LNCaP clone FGC (cell line): ENCODE results near the gene YDJC.

Experiments
- DNase-seq: peaks from one replicate; pipeline ENCODE4 v3.0.0-alpha.2; 2011; ENCODE audit warnings: low read depth
- H3K4me3 ChIP-seq: 2 replicates; pipeline ENCODE4 v1.5.1; 2011; ENCODE audit warnings: mild to moderate bottlenecking, low read depth, low read length, control low read depth
- CTCF ChIP-seq: IDR thresholded peaks from 2 replicates; pipeline ENCODE4 v1.5.1; 2012; ENCODE audit warnings: mild to moderate bottlenecking; ENCODE audit not compliant: control insufficient read depth, insufficient read depth; ENCODE audit errors: extremely low read depth

Gene YDJC

DNA sequence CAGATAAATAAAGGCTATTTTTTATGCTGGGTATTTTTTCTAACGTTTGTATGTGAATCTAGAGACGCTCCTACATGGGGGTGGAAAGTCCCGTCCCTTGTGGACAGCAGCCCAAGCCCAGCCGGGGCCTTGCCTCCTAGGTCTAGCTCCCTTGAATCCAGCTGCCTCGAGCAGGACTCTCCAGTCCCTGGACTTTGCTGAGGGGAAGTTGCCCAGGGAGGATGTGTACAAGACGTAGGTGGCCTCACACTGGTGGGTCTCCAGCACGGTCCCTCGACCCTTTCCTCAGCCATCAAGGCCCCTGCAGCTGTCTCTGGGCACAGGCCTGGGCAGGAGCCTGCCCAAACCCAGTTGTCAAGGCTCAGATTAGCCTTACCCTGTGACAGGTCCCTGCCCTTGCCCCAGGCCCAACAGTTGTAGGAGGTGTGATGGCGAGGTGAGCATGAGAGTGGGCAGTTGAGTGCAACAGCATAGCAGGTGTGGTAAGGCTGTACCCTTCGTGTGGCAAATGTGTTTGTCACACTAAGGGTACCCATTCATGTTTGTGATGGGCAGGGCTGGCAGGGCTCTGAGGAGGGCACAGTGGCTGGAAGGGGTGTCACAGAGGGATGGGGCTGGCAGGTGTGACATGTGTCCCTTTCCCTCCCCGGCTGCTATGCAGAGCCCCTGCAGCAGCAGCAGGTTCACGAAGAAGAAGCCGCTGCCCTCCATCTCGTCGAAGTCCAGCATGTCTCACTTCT, 6.1 kb upstream of the YDJC start:
- H3K4me3 ChIP-seq = no peak overlapping the region
- TF ChIP-seq CTCF = no peak
- no peak for DNase-seq

DNA sequence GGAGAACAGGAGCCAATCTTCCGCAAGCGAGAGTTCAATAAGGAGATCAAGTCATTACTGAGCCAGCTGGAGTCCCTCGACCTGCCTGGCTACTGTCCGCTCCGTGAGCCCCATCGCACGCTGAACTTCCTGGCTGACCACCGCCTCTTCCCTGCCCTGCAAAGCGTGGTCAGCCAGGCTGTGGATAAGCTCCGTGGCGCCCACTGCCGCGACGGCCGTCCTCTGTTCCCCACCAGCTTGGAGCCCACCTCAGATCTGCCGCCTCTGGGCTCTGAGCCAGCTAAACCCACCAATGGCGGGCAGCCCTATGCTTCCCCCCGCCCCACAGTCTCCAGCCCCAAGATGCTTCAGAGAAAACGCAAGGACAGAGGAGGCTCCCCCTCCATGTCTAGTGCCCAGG, 5.0 kb upstream of the YDJC start:
- no peak for DNase-seq
- TF ChIP-seq CTCF = no peak
- H3K4me3 ChIP-seq = no peak overlapping the region

GRCh38 chr22:21634081-21634480, 4.3 kb upstream of the YDJC start:
- DNase-seq = no peak
- no peak for TF ChIP-seq CTCF
- no peak overlapping the region for H3K4me3 ChIP-seq

GRCh38 chr22:21633481-21633880, 3.7 kb upstream of the YDJC start:
- TF ChIP-seq CTCF = no peak
- H3K4me3 ChIP-seq = no peak overlapping the region

DNA sequence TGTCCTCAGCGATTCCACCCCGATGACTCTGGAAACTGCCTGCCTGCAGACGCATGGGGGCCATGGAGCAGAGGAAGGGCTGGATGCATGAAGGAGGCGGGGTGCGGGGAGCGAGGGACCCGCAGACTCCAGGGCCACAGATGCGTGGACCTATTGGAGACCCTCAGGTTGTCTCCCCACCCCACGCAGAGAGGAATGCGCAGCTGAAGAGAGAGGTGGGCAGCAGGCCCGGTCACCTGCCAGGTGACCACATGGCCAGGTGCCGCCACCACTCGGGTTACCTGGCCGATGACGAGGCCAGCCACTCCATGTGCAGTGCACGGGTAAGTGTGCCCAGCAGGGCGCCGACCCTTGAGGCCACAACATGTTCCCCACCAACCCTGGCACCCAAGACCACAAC, 3.1 kb upstream of the YDJC start:
- no peak overlapping the region for H3K4me3 ChIP-seq
- DNase-seq = no peak
- TF ChIP-seq CTCF = no peak

More at GRCh38 chr22:21633481-21633880, 3.7 kb upstream of the YDJC start:
- no peak for DNase-seq

GRCh38 chr22:21632237-21632895, 2.5 kb upstream of the YDJC start, which contains the start of gene CCDC116:
Gene CCDC116, plus strand, starts transcription at chr22:21632760. Its CDS starts 422 bp downstream, at chr22:21633182.
- no peak for DNase-seq
- no peak for TF ChIP-seq CTCF
- no peak within 1 kb of the TSS for H3K4me3 ChIP-seq
